ENCODE measurements around the gene LARP1. TPM values are rescaled to one million over a fixed set of nuclear protein-coding genes. Genes with fewer than 3 reads are reported as not detected.

Gene LARP1
- polyA plus RNA-seq, 2 of the 4 experiments (the other 2 are of a cell fraction): 87.0 to 112 TPM

GRCh38 chr5:154811239-154811638 is 56.1 kb downstream of the LARP1 start:
- FAIRE-seq (no peak), DNase-seq (ENCODE audit: low read depth in 1 of 2, low spot score in 1 of 2) (no peak), ATAC-seq (peak in 1 of 2 experiments; percentile 40; a peak in 3 of 6 replicates)
- Histone ChIP-seq H3K9me3 (no peaks in the 10 kb centered on the region), H3K27ac (no peak overlapping the region), H3K4me3 (no peak overlapping the region), H3K4me1 (peaks cover 8% of the 10 kb centered on the region; the same call in 1 of the 3 replicates), H3K4me2 (no peak overlapping the region)
- TF ChIP-seq CEBPB (IDR thresholded peaks at IDR 0.05) (peak; percentile 18 to 38; a peak in 3 of 4 replicates), RAD21 (conservative IDR thresholded peaks at IDR 0.05 in 1 of 2, IDR thresholded peaks at IDR 0.05 in 1 of 2) (no peak)
- POLR2A ChIA-PET: interaction anchor here (0.5 kb wide), 1 partner anchor 24 kb away, joined by 7 read pairs; no protein-coding TSS in a partner anchor
- CTCF ChIA-PET: interaction anchor here (0.8 to 1.5 kb wide), 10 partner anchors 9 to 161 kb away, joined by 3 to 5 read pairs (median 4); no protein-coding TSS in a partner anchor
- WGBS (ENCODE audit: missing lambda C conversion rate): 90% methylated on average over 7 of the region's 7 CpGs

- ATAC-seq: peak; percentile 86 to 87
- ChIA-PET POLR2A (interaction anchor here (0.5 kb wide), 1 partner anchor 24 kb away, joined by 7 read pairs; no protein-coding TSS in a partner anchor), CTCF (interaction anchor here (0.8 to 1.5 kb wide), 10 partner anchors 10 to 161 kb away, joined by 3 to 5 read pairs (median 4); no protein-coding TSS in a partner anchor)
- Histone ChIP-seq H3K27ac (no peak overlapping the region), H3K4me3 (no peak overlapping the region), H3K4me1 (peaks cover 8% of the 10 kb centered on the region; the same call in 1 of the 3 replicates), H3K4me2 (no peak overlapping the region), H3K9me3 (no peaks in the 10 kb centered on the region)
- WGBS (ENCODE audit: missing lambda C conversion rate): 25% methylated on average over 3 of the region's 3 CpGs
- TF ChIP-seq ZC3H11A (IDR thresholded peaks at IDR 0.05) (no peak), EP300 (IDR thresholded peaks at IDR 0.05) (no peak), MAFK (IDR thresholded peaks at IDR 0.05; ENCODE audit: partially characterized antibody) (peak; percentile 41), ZSCAN20 (CRISPR knock-in tag; IDR thresholded peaks at IDR 0.05) (no peak), RAD21 (conservative IDR thresholded peaks at IDR 0.05 in 1 of 2, IDR thresholded peaks at IDR 0.05 in 1 of 2) (peak; percentile 81 to 83), MAX (IDR thresholded peaks at IDR 0.05) (no peak), SMC3 (IDR thresholded peaks at IDR 0.05) (peak; percentile 85), RNF2 (IDR thresholded peaks at IDR 0.05; ENCODE audit: borderline replicate concordance, low read depth) (no peak), JUNB (IDR thresholded peaks at IDR 0.05) (no peak), ELK1 (IDR thresholded peaks at IDR 0.05; ENCODE audit: low read depth, low read length) (no peak), E2F6 (IDR thresholded peaks at IDR 0.05; ENCODE audit: borderline replicate concordance, low read depth) (no peak), FOXS1 (CRISPR knock-in tag; IDR thresholded peaks at IDR 0.05) (no peak), CTCF (IDR thresholded peaks at IDR 0.05) (peak; percentile 89), BHLHE40 (IDR thresholded peaks at IDR 0.05; ENCODE audit: low read depth, low read length) (no peak), EHF (CRISPR knock-in tag; IDR thresholded peaks at IDR 0.05) (no peak), HOXA7 (CRISPR knock-in tag; IDR thresholded peaks at IDR 0.05) (no peak), FOSB (CRISPR knock-in tag; IDR thresholded peaks at IDR 0.05) (no peak), FOSL2 (IDR thresholded peaks at IDR 0.05) (no peak), FOSL2 (CRISPR knock-in tag; IDR thresholded peaks at IDR 0.05) (no peak), POLR2AphosphoS2 (conservative IDR thresholded peaks at IDR 0.05; ENCODE audit: low read length) (no peak), HMGXB4 (CRISPR knock-in tag; IDR thresholded peaks at IDR 0.05; ENCODE audit: borderline replicate concordance) (0 out of 2 replicates have a peak, but pooled peaks have one; percentile 29), CBX8 (IDR thresholded peaks at IDR 0.05) (no peak), HOXB13 (CRISPR knock-in tag; IDR thresholded peaks at IDR 0.05; ENCODE audit: low read depth) (no peak)
- peak; percentile 74 to 76 for DNase-seq (ENCODE audit: low read depth in 1 of 2, low spot score in 1 of 2)
- peak; percentile 59 for FAIRE-seq
Measured at GRCh38 chr5:154811653-154812465, 56.7 kb downstream of the LARP1 start.

Data from A549 (cell line).